Measurements from ENCODE around the gene COL27A1.

The COL27A1 gene

GRCh38 chr9:114205171-114206015 is 50.1 kb downstream of the COL27A1 start:
- H3K27me3 Mint-ChIP-seq = no peaks in the 10 kb centered on the region
- no peaks in the 10 kb centered on the region for H3K9me3 Mint-ChIP-seq
- no peaks in the 10 kb centered on the region for H3K36me3 Mint-ChIP-seq (ENCODE audit: low read depth)
- no peak for DNase-seq
- H3K27ac Mint-ChIP-seq = no peak overlapping the region
- no peak overlapping the region for H3K4me3 Mint-ChIP-seq
- no peaks in the 10 kb centered on the region for H3K4me1 Mint-ChIP-seq (ENCODE audit: low read depth)

GRCh38 chr9:114206221-114206789 is 51.0 kb downstream of the COL27A1 start:
- no peak overlapping the region for H3K4me3 Mint-ChIP-seq
- no peaks in the 10 kb centered on the region for H3K9me3 Mint-ChIP-seq
- DNase-seq = no peak
- no peaks in the 10 kb centered on the region for H3K4me1 Mint-ChIP-seq (ENCODE audit: low read depth)
- H3K36me3 Mint-ChIP-seq (ENCODE audit: low read depth) = no peaks in the 10 kb centered on the region
- H3K27ac Mint-ChIP-seq = no peak overlapping the region
- H3K27me3 Mint-ChIP-seq = no peaks in the 10 kb centered on the region

- H3K27ac Mint-ChIP-seq = no peak overlapping the region
- H3K36me3 Mint-ChIP-seq (ENCODE audit: low read depth) = no peaks in the 10 kb centered on the region
- no peaks in the 10 kb centered on the region for H3K4me1 Mint-ChIP-seq (ENCODE audit: low read depth)
- DNase-seq = no peak
- H3K27me3 Mint-ChIP-seq = no peaks in the 10 kb centered on the region
- no peaks in the 10 kb centered on the region for H3K9me3 Mint-ChIP-seq
- H3K4me3 Mint-ChIP-seq = no peak overlapping the region
Measured at GRCh38 chr9:114207034-114207810, 51.9 kb downstream of the COL27A1 start.

GRCh38 chr9:114207845-114208244 is 52.5 kb downstream of the COL27A1 start:
- H3K36me3 Mint-ChIP-seq (ENCODE audit: low read depth) = no peaks in the 10 kb centered on the region
- no peak for DNase-seq
- no peaks in the 10 kb centered on the region for H3K27me3 Mint-ChIP-seq
- H3K4me3 Mint-ChIP-seq = no peak overlapping the region
- no peaks in the 10 kb centered on the region for H3K4me1 Mint-ChIP-seq (ENCODE audit: low read depth)
- H3K9me3 Mint-ChIP-seq = no peaks in the 10 kb centered on the region
- no peak overlapping the region for H3K27ac Mint-ChIP-seq

- H3K27ac Mint-ChIP-seq = no peak overlapping the region
- no peaks in the 10 kb centered on the region for H3K9me3 Mint-ChIP-seq
- H3K27me3 Mint-ChIP-seq = no peaks in the 10 kb centered on the region
Measured at GRCh38 chr9:114209151-114209550, 53.8 kb downstream of the COL27A1 start.

GRCh38 chr9:114210136-114210535 is 54.8 kb downstream of the COL27A1 start:
- H3K9me3 Mint-ChIP-seq = no peaks in the 10 kb centered on the region
- DNase-seq = no peak
- H3K27ac Mint-ChIP-seq = no peak overlapping the region
- no peaks in the 10 kb centered on the region for H3K4me1 Mint-ChIP-seq (ENCODE audit: low read depth)
- no peak overlapping the region for H3K4me3 Mint-ChIP-seq
- H3K27me3 Mint-ChIP-seq = no peaks in the 10 kb centered on the region
- no peaks in the 10 kb centered on the region for H3K36me3 Mint-ChIP-seq (ENCODE audit: low read depth)

More at GRCh38 chr9:114209151-114209550, 53.8 kb downstream of the COL27A1 start:
- H3K36me3 Mint-ChIP-seq (ENCODE audit: low read depth) = no peaks in the 10 kb centered on the region
- no peak overlapping the region for H3K4me3 Mint-ChIP-seq
- no peaks in the 10 kb centered on the region for H3K4me1 Mint-ChIP-seq (ENCODE audit: low read depth)
- DNase-seq = no peak

GRCh38 chr9:114210691-114211276 is 55.4 kb downstream of the COL27A1 start:
- Mint-ChIP-seq H3K27ac (no peak overlapping the region), H3K4me3 (no peak overlapping the region)

GRCh38 chr9:114212826-114213225 is 57.5 kb downstream of the COL27A1 start:
- H3K9me3 Mint-ChIP-seq = no peaks in the 10 kb centered on the region
- no peaks in the 10 kb centered on the region for H3K36me3 Mint-ChIP-seq (ENCODE audit: low read depth)
- H3K4me1 Mint-ChIP-seq (ENCODE audit: low read depth) = no peaks in the 10 kb centered on the region
- H3K4me3 Mint-ChIP-seq = no peak overlapping the region
- H3K27me3 Mint-ChIP-seq = no peaks in the 10 kb centered on the region
- H3K27ac Mint-ChIP-seq = no peak overlapping the region
- DNase-seq = no peak

More at GRCh38 chr9:114210691-114211276, 55.4 kb downstream of the COL27A1 start:
- no peaks in the 10 kb centered on the region for H3K27me3 Mint-ChIP-seq
- DNase-seq = no peak
- no peaks in the 10 kb centered on the region for H3K9me3 Mint-ChIP-seq
- H3K4me1 Mint-ChIP-seq (ENCODE audit: low read depth) = no peaks in the 10 kb centered on the region
- H3K36me3 Mint-ChIP-seq (ENCODE audit: low read depth) = no peaks in the 10 kb centered on the region

- no peaks in the 10 kb centered on the region for H3K9me3 Mint-ChIP-seq
- no peaks in the 10 kb centered on the region for H3K4me1 Mint-ChIP-seq (ENCODE audit: low read depth)
- no peak for DNase-seq
- no peaks in the 10 kb centered on the region for H3K36me3 Mint-ChIP-seq (ENCODE audit: low read depth)
- no peaks in the 10 kb centered on the region for H3K27me3 Mint-ChIP-seq
- no peak overlapping the region for H3K27ac Mint-ChIP-seq
- no peak overlapping the region for H3K4me3 Mint-ChIP-seq
Measured at GRCh38 chr9:114213566-114213965, 58.2 kb downstream of the COL27A1 start.

GRCh38 chr9:114214181-114214580 is 58.8 kb downstream of the COL27A1 start:
- Mint-ChIP-seq H3K36me3 (ENCODE audit: low read depth) (no peaks in the 10 kb centered on the region), H3K4me3 (no peak overlapping the region), H3K27me3 (no peaks in the 10 kb centered on the region), H3K9me3 (no peaks in the 10 kb centered on the region), H3K27ac (no peak overlapping the region), H3K4me1 (ENCODE audit: low read depth) (no peaks in the 10 kb centered on the region)
- no peak for DNase-seq

GRCh38 chr9:114214686-114215414 is 59.5 kb downstream of the COL27A1 start:
- H3K4me1 Mint-ChIP-seq (ENCODE audit: low read depth) = no peaks in the 10 kb centered on the region
- no peak overlapping the region for H3K27ac Mint-ChIP-seq
- no peak overlapping the region for H3K4me3 Mint-ChIP-seq
- no peaks in the 10 kb centered on the region for H3K27me3 Mint-ChIP-seq
- no peaks in the 10 kb centered on the region for H3K9me3 Mint-ChIP-seq
- DNase-seq = no peak
- H3K36me3 Mint-ChIP-seq (ENCODE audit: low read depth) = no peaks in the 10 kb centered on the region

- Mint-ChIP-seq H3K27me3 (no peaks in the 10 kb centered on the region), H3K36me3 (ENCODE audit: low read depth) (no peaks in the 10 kb centered on the region), H3K4me1 (ENCODE audit: low read depth) (no peaks in the 10 kb centered on the region), H3K9me3 (no peaks in the 10 kb centered on the region), H3K27ac (no peak overlapping the region), H3K4me3 (no peak overlapping the region)
- no peak for DNase-seq
Measured at GRCh38 chr9:114216081-114216480, 60.7 kb downstream of the COL27A1 start.

- no peaks in the 10 kb centered on the region for H3K36me3 Mint-ChIP-seq (ENCODE audit: low read depth)
- DNase-seq = no peak
- no peaks in the 10 kb centered on the region for H3K4me1 Mint-ChIP-seq (ENCODE audit: low read depth)
- H3K27ac Mint-ChIP-seq = no peak overlapping the region
- H3K4me3 Mint-ChIP-seq = no peak overlapping the region
- no peaks in the 10 kb centered on the region for H3K9me3 Mint-ChIP-seq
- H3K27me3 Mint-ChIP-seq = no peaks in the 10 kb centered on the region
Measured at GRCh38 chr9:114216976-114217375, 61.6 kb downstream of the COL27A1 start.
